Loucy (cell line): ENCODE results near the gene DPEP3.
A peak's percentile ranks its signal among the peaks of the same experiment; 100 is the strongest.

ENCODE experiments used
- H2AFZ ChIP-seq: fragments of 200-600 bp; sonication (generic); 2 replicates; pipeline ENCODE4 v1.6.0; 2016; ENCODE audit warnings: antibody characterized with exemption, mild to moderate bottlenecking, low read length, moderate library complexity
- H3F3A ChIP-seq: fragments of 200-600 bp; 2 replicates; pipeline ENCODE4 v1.6.0; 2016; ENCODE audit warnings: antibody characterized with exemption, low read depth, mild to moderate bottlenecking
- H3K27me3 ChIP-seq: fragments of 200-600 bp; sonication (generic); 2 replicates; pipeline ENCODE4 v1.6.1; 2014; ENCODE audit warnings: low read length, mild to moderate bottlenecking; ENCODE audit not compliant: insufficient read depth, poor library complexity, severe bottlenecking
- H3K36me3 ChIP-seq: fragments of 200-600 bp; sonication (generic); 2 replicates; pipeline ENCODE4 v1.6.1; 2016; ENCODE audit warnings: low read length; ENCODE audit not compliant: insufficient read depth
- H3K4me1 ChIP-seq: fragments of 200-600 bp; sonication (generic); 2 replicates; pipeline ENCODE4 v1.5.1; 2014; ENCODE audit warnings: low read length, mild to moderate bottlenecking; ENCODE audit not compliant: insufficient read depth, poor library complexity, severe bottlenecking
- H3K4me2 ChIP-seq: fragments of 200-600 bp; sonication (generic); 2 replicates; pipeline ENCODE4 v1.6.0; 2014; ENCODE audit warnings: antibody characterized with exemption, low read length, low read depth, mild to moderate bottlenecking; ENCODE audit not compliant: poor library complexity, severe bottlenecking
- H3K4me3 ChIP-seq: fragments of 200-600 bp; sonication (generic); 2 replicates; pipeline ENCODE4 v1.5.1; 2014; ENCODE audit warnings: low read length, mild to moderate bottlenecking, mixed read lengths; ENCODE audit not compliant: poor library complexity, severe bottlenecking
- H3K79me2 ChIP-seq: fragments of 200-600 bp; sonication (generic); 2 replicates; pipeline ENCODE4 v1.6.1; 2014; ENCODE audit warnings: low read length; ENCODE audit not compliant: insufficient read depth
- H3K9ac ChIP-seq: fragments of 200-600 bp; sonication (generic); 2 replicates; pipeline ENCODE4 v1.6.0; 2014; ENCODE audit warnings: mild to moderate bottlenecking, low read depth, low read length, moderate library complexity; ENCODE audit not compliant: poor library complexity, severe bottlenecking
- H3K9me2 ChIP-seq: fragments of 200-600 bp; sonication (generic); replicated peaks from 2 replicates; pipeline ENCODE4 v1.6.1; 2016; ENCODE audit warnings: low read depth, low read length, mixed read lengths
- H3K9me3 ChIP-seq: fragments of 200-600 bp; sonication (generic); 2 replicates; pipeline ENCODE4 v1.6.1; 2014; ENCODE audit warnings: mild to moderate bottlenecking, antibody characterized with exemption, low read length, low read depth; ENCODE audit not compliant: insufficient read depth
- H4K20me1 ChIP-seq: fragments of 200-600 bp; sonication (generic); 2 replicates; pipeline ENCODE4 v1.6.0; 2014; ENCODE audit warnings: antibody characterized with exemption, low read length, mild to moderate bottlenecking; ENCODE audit not compliant: insufficient read depth, poor library complexity, severe bottlenecking
- EZH2phosphoT487 ChIP-seq: fragments of 200-600 bp; IDR thresholded peaks from 2 replicates; pipeline ENCODE4 v1.6.1; 2018; ENCODE audit warnings: antibody characterized with exemption, mild to moderate bottlenecking, moderate library complexity, borderline replicate concordance
- TF ChIP-seq, protein P1 (sequence below): fragments of 200-600 bp; sonication (generic); conservative IDR thresholded peaks from 2 replicates; pipeline ENCODE4 v1.5.1; 2014; ENCODE audit warnings: mild to moderate bottlenecking, antibody characterized with exemption, low read length

DPEP3 gene

DNA sequence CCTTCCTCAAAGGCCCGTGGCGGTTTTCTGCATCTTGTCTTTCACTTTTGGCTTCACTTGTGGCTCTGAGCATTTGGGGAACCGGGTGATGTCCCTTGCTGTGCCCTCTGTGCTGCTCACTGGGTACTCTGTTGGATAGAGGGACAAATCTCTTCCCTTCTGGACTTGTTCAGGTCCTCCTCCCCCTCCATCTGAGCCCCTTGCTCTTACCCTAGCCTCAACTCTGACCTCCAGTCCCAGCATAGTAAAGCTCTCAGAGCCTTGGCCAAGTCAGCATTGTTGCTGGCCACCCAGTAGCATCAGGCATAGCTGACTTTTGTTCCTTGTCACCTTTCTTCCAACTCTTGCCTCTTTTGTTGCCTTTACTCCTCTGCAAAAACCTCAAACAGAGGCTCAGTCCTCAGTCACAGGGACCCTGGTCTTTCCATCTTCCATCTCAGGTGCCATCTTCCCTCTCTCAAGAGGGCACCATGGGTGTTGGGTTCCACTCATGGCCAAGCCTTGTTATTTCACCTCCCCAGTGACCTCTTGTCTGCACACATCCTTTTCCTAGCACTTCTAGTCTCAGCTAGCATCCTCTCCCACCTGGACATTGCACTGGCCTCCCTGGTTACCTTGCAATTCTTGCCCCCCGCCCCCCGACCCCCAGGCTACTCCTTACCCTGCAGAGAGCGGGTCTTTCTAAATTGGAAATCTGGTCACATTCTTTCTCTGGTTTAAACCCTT, 43.3 kb downstream of the DPEP3 start:
- Histone ChIP-seq H4K20me1 (peaks cover 7% of the 10 kb centered on the region), H3K9me2 (no peaks in the 10 kb centered on the region), H3K4me2 (peak overlapping the region; percentile 84), H3K36me3 (no peaks in the 10 kb centered on the region; the same call in 1 of the 2 replicates), H3K9ac (peak overlapping the region; percentile 96), H3K79me2 (peaks cover 30% of the 10 kb centered on the region), H3K4me1 (peaks cover 24% of the 10 kb centered on the region), H3F3A (no peaks in the 10 kb centered on the region; the same call in 1 of the 2 replicates), H3K9me3 (no peaks in the 10 kb centered on the region), H2AFZ (peak overlapping the region; percentile 65), H3K27me3 (no peaks in the 10 kb centered on the region), H3K4me3 (peak overlapping the region; percentile 80)
- TF ChIP-seq EZH2phosphoT487, result no peak
- TF ChIP-seq, protein P1, sequence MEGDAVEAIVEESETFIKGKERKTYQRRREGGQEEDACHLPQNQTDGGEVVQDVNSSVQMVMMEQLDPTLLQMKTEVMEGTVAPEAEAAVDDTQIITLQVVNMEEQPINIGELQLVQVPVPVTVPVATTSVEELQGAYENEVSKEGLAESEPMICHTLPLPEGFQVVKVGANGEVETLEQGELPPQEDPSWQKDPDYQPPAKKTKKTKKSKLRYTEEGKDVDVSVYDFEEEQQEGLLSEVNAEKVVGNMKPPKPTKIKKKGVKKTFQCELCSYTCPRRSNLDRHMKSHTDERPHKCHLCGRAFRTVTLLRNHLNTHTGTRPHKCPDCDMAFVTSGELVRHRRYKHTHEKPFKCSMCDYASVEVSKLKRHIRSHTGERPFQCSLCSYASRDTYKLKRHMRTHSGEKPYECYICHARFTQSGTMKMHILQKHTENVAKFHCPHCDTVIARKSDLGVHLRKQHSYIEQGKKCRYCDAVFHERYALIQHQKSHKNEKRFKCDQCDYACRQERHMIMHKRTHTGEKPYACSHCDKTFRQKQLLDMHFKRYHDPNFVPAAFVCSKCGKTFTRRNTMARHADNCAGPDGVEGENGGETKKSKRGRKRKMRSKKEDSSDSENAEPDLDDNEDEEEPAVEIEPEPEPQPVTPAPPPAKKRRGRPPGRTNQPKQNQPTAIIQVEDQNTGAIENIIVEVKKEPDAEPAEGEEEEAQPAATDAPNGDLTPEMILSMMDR, result no peak

DNA sequence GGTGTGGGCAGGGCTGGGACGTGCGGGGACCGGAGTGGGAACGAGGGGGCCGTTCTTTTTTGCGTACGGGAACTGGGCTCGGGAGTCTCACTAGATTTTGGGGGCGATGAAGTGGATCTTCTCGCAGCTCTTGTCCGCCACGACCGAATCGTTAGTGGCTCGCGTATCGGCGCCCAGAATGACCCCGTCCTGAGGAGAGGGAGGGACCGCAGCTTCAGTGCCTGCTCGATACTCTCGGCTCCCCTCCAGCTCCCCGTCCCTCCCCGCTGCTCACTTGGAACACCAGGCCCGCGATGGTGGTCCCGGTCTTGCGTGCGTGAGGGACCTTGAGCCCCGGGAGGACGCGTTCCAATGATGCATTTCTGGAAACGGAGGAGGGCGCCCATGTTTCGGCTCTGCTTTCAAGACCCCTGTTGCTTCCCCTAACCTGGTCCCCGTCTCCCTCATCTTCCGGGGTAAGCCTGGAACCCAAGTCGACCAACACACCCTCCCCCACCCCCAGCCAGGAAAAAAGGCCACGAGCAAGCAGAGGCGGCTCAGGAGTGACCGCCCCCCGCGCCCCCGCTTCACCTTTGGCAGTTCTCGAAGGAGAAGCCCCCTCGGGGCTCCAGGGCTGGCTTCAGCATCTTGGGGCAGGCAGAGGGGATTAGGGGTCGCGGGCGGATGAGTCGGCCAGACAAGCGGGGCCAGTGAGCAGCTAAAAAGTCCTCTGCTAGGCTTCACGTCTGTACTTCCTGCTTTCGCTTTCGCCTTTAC, 44.0 kb downstream of the DPEP3 start, which contains the start of gene PSMB10:
Gene PSMB10 (minus strand): TSS at position 727 of the 756 bp plus-strand sequence. CDS start 101 bp downstream, at position 626.
- Histone ChIP-seq H4K20me1 (peaks cover 7% of the 10 kb centered on the region), H2AFZ (peak within 1 kb of the TSS; percentile 65), H3K79me2 (peaks cover 30% of the 10 kb centered on the region), H3F3A (no peaks in the 10 kb centered on the region; the same call in 1 of the 2 replicates), H3K4me1 (peaks cover 17% of the 10 kb centered on the region), H3K9ac (peak within 1 kb of the TSS; percentile 96), H3K4me3 (peak within 1 kb of the TSS; percentile 80), H3K4me2 (peak within 1 kb of the TSS; percentile 84), H3K27me3 (no peaks in the 10 kb centered on the region), H3K9me2 (no peaks in the 10 kb centered on the region), H3K9me3 (no peaks in the 10 kb centered on the region), H3K36me3 (no peaks in the 10 kb centered on the region; the same call in 1 of the 2 replicates)
- TF ChIP-seq, protein P1, result no peak
- TF ChIP-seq EZH2phosphoT487, result no peak

DNA sequence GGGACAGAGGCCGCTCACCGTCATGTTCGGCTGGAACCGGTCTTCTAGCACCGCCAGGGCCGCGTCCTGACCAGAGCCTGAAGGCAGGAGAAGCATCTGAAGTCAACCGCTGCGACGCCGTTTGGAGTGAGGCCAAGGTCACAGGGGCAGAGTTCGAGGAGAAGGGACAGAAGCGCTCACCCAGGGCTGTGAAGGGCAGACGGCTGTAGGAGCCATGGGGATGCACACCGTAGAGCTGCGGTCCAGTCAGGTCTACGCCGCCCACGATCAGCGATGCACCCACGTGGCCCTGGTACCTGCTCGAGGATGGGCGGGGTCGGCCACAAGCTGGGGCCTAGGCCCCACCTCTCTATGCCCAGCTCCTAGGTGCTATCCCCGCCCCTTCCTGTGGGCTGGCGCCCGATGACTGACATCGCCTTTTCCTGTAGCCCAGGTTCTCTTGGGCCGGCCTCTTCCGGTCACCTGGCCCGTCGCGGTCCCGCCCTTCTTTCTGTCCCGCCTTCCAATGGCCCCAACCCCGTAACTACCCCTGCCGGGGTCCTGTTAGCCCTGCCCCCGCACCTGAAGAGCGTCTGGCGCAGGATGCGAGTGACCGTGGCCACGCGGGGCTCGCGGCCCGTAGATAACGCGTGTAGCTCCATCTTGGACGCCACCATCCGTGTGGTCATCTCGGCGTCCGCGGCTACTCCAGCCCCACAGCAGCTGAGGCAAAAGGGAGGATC, 44.7 kb downstream of the DPEP3 start:
- Histone ChIP-seq H3K4me3 (peak overlapping the region; percentile 80), H3K9me2 (no peaks in the 10 kb centered on the region), H4K20me1 (peaks cover 7% of the 10 kb centered on the region), H3K4me2 (peak overlapping the region; percentile 84), H3K9ac (peak overlapping the region; percentile 96), H3K9me3 (no peaks in the 10 kb centered on the region), H3K79me2 (peaks cover 30% of the 10 kb centered on the region), H3K36me3 (no peaks in the 10 kb centered on the region; the same call in 1 of the 2 replicates), H3K4me1 (peaks cover 14% of the 10 kb centered on the region), H3K27me3 (no peaks in the 10 kb centered on the region), H3F3A (no peaks in the 10 kb centered on the region; the same call in 1 of the 2 replicates), H2AFZ (peak overlapping the region; percentile 65)
- TF ChIP-seq, protein P1, result no peak
- TF ChIP-seq EZH2phosphoT487, result no peak
